ENCODE data around the gene EID3. TPM values are rescaled to one million over a fixed set of nuclear protein-coding genes. Genes with fewer than 3 reads are reported as not detected.

Gene EID3
- total and polyA plus RNA-seq, 2 of the 8 experiments (the other 6 are each of a cell fraction or from before 2014, with no cell fraction given): 1.2 to 2.8 TPM

DNA sequence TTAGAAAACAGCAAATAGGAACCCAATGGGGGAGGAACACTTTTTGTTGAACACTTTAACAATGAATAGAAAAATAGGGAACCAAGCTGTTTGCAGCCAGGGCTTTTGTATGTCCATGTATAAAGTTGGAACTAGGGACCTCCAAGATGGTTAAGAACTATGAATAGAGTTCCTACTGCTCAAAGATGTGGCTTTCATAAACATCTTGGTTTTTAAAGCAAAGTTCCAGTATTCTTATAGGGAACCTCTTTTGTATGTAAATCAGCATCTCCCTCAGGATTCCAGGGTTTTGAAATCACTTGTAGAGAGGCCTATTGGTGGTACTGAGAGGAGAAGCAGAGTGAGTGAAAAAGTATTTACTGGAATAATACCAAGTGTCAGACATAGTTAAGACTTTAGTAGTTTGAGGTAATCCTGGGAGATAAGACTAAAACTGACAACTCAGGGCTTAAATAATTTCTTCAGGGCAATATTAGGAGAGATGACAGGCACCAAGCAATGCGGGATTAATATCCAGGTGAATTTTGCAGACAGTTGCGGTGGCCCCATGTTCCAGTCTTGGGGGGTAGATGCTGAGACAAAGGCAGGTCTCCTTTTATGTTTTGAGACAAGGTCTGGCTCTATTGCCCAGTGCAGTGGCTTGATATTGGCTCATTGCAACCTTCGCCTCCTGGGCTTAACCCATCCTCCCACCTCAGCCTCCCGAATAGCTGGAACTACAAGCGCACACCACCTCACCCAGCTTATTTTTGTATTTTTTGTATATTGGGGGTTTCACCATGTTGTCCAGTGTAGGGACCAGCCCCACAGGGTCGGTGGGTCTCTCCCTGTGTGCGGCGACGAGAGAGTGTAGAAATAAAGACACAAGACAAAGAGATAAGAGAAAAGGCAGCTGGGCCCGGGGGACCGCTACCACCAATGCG is 10.4 kb upstream of the EID3 start (continued):
- TF ChIP-seq BRCA1 (IDR thresholded peaks at IDR 0.05; ENCODE audit: low read depth, low read length) (no peak), TEAD4 (IDR thresholded peaks at IDR 0.05; ENCODE audit: low read depth, low read length) (no peak), MAFK (IDR thresholded peaks at IDR 0.05; ENCODE audit: low read depth, low read length) (no peak), CBX5 (IDR thresholded peaks at IDR 0.05; ENCODE audit: low read depth, low read length) (no peak)
- TF ChIP-seq, protein P1, sequence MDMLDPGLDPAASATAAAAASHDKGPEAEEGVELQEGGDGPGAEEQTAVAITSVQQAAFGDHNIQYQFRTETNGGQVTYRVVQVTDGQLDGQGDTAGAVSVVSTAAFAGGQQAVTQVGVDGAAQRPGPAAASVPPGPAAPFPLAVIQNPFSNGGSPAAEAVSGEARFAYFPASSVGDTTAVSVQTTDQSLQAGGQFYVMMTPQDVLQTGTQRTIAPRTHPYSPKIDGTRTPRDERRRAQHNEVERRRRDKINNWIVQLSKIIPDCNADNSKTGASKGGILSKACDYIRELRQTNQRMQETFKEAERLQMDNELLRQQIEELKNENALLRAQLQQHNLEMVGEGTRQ (IDR thresholded peaks at IDR 0.05; ENCODE audit: low read length): no peak
